Middle frontal gyrus (tissue), 1 donor: ENCODE results near the gene CMIP.

Experiments
- DNase-seq: peaks from one replicate; pipeline ENCODE4 v3.0.0-alpha.2; 2015; ENCODE audit warnings: low spot score; ENCODE audit errors: extremely low spot score

Gene CMIP

DNA sequence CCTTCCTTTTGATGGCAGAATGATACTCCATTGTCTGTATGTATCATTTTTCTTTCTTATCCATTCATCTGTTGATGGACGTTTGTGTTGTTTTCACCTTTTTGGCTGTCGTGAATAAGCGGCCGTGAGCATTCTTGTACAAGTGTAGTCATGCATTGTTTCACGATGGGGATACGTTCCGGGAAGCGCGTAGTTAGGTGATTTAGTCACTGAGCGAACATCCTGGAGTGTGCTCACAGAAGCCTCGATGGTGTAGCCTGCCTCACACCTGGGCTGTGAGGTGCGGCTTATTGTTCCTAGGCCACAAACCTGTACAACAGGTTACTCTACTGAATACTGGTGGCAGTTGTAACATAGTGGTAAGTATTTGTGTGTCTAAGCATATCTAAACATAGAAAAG, 136.5 kb downstream of the CMIP start:
- DNase-seq, result no peak

- no peak for DNase-seq
Observed at GRCh38 chr16:81582655-81583441, 138.2 kb downstream of the CMIP start.

DNA sequence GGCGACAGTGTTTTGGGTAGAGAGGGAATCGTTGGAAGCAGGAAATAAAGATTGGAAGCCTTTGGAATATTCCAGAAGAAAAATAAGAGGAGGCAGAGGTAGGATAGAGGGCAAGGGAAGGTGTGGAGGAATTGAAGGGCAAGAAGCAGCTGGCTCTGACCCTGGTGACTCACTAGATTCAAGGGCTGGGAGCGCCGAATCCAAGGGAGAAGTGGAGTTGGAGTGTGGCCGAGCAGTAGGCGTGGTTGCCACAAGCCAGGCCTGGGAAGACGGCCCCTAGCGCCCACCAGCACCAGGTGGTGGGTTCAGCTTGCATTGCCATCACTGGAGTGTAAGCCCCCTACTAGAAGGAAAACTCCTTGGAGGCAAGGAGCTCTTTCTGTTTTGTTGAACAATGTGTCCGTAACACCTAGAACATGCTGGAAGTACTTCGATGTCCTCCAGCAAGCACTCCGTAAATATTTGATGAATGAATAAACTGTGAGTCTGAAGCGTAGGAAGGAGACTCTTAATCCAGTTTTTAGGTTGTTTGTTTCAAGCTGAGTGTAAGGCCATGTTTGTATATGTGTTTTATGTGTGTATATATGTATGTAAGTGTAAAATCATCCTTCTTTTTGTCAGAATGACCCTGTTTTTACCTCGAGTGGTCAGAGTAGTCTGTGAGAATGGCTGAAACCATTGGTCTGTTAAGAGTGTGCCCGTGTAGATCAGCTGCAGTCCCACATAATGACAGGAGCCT, 139.5 kb downstream of the CMIP start:
- DNase-seq, result no peak

DNA sequence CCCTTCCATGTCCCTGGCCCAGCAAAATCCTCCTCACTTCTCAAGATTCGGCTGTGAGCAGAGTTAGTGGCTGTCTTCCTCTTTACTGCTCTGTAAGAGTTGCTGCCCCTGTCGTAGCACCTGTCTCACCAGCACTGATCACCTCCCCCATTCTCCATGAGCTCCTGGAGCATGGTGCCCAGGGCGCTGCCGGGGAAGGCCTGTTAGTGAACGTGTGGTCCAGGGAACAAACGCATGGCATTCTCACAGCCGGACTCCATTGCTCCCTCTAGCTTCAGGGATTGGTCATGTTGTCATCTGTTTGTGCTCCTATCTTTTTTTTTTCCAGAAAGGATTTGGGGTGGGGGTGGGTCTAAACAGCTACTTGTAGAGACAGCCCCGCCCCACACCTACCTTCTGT, 141.2 kb downstream of the CMIP start:
- DNase-seq, result no peak

- DNase-seq, result no peak
Observed at GRCh38 chr16:81586417-81586816, 141.8 kb downstream of the CMIP start.

DNA sequence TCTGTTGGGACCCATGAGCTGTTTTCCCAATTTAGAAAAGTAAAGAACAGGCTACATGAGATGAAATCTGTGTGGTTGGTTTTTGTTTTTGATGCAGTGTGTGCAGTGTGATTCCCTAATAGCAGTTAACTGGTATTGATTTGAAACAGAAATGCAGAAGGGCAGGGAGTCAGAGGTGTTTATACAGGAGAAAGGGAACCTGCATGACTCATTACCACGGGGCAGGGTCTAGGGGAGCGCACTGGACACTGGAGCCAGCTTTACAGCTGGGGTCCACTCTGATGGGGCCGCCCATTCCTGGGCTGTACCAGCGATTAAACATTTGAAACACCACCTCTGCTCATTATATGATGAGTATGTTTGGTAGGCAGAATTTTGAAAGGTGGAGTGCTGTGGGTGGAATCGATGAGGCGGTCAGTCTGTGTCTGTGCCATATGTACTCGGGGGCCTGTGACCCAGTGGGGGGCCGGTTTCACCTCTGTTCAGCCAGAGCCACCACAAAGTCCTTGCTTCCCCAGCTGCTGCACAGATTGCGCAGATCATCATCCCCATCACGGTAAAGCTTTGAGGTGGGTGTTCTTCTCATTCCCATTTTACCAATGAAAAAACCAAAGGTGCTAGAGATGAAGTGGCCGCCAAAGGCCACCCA, 142.5 kb downstream of the CMIP start:
- DNase-seq, result no peak

GRCh38 chr16:81587626-81588160, 143.1 kb downstream of the CMIP start:
- no peak for DNase-seq

- DNase-seq, result no peak
Observed at GRCh38 chr16:81588326-81589081, 143.9 kb downstream of the CMIP start.

DNA sequence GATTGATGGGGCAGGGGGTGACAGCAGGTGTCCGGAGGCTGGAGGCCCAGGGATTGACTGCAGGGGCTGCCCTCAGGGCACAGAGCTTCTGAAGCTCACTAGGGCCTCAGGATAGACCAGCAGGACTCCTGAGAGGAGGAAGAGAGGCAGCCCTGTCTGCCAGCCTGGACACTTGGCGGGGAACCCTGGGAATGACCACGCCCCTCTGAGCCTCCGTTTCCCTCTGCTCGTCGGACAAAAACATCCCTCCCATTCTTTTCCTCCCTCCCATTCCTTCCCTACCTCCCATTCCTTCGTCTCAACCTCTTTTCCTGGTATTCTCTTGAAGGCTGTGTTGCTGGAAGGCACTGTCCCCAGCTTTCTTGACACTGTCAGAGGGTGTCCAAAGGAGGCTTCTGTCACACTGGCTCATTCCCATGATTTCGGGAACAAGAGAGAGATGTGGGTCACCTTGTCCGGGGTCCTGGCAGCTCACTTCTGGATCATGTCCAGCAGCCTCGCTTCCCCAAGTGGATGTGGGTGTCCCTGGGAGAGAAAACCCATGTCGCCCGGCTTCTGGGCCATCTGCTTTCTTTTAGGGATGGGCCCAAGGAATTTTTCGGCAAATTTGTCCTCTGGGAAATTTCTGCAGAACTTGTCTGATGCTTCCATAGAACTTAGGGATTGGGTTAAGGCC, 145.5 kb downstream of the CMIP start:
- no peak for DNase-seq

- DNase-seq, result no peak
Observed at GRCh38 chr16:81590714-81591544, 146.3 kb downstream of the CMIP start.

- no peak for DNase-seq
Observed at GRCh38 chr16:81591545-81591870, 146.9 kb downstream of the CMIP start.

- DNase-seq, result no peak
Observed at GRCh38 chr16:81592353-81592866, 147.8 kb downstream of the CMIP start.

DNA sequence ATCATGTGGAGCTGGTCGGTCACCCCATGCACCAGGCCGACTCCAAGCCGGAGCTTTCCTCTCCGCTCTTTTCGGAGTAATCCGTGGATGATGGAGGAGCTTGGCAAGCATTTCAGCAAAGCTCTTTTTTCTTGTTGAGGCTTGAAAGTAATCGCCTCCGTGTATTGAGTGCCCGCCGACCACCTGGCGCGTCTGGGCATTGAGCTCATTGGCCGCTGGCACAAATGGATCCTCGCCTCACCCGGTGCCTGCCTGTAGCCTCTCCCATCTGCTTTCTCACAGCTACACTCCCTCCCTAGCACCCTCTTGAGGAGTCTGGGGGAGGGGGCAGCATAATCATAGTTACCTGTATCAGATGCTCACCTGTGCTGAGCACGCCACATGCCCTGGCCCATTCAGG, 148.9 kb downstream of the CMIP start:
- DNase-seq, result no peak

- DNase-seq, result no peak
Observed at GRCh38 chr16:81595629-81596292, 151.2 kb downstream of the CMIP start.

DNA sequence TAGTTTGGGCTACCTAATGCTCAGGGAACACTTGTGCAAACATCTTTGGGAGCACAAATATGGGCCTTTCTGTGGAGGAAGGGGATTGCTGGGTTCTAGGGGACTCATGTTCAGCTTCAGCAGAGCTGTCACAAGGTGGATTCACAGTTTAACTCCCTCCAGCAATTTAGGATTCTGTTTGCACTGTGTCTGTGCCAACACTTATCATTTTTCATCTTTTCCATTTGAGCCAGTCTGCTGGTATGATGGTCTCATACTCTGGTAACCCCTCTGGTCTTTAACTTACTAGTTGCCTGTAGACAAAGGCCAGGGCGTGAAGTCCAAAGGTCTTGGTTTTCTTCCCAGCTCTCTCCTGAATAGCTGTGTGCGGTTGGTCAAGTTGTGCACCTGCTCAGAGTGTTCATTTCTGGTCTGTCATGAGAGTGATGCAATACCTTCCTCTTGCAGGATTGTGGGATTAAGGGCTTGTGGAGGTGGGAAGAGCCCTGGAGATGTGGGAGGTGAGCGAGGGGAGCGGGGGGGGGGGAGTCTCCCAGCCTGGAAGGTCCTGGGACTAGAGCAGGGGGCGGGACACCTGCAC, 152.6 kb downstream of the CMIP start:
- DNase-seq, result no peak

GRCh38 chr16:81598083-81598482, 153.5 kb downstream of the CMIP start:
- no peak for DNase-seq

DNA sequence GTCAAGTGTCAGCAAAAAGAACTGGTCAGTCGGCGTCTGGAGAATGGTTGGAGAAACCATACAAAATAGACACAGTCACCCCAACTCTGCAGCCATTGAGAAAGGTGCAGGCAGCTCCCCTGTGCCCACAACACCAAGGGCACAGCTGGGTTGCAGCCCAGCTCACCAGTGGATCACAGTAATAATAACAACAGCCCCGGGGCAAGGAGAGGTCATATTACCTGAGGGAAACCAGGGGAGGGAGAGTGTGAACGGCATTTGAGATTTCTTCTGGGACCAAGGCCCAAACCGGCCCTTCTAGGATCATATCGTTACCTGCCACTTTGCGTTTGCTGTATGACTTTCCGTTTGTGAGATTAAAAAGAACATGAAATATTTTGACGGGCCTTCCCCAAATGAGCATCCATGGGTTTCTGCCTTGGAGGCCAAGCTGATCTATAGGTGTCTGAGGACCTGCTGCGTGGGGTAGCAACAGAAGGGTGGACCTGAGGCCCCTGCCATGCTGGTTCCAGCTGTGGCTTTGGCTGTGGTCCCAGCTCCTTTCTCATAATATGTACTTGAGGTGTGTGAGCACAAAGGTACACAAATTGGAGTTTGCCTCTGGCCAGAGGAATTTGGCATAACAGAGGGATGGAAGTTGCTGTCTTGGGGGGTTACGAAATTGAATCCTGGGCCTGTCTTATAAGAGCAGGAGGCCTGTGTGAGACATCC, 154.6 kb downstream of the CMIP start:
- DNase-seq, result no peak

- no peak for DNase-seq
Observed at GRCh38 chr16:81600275-81600674, 155.7 kb downstream of the CMIP start.
